Measurements from ENCODE around the gene ZNF30. TPM values are rescaled to one million over a fixed set of nuclear protein-coding genes. Genes with fewer than 3 reads are reported as not detected.
A peak's percentile ranks its signal among the peaks of the same experiment; 100 is the strongest.
"Not testable (repeated sequence)": the region's sequence is repeated elsewhere in the genome, so short reads cannot be mapped to it uniquely, and the experiment has no call there.

The ZNF30 gene
- total RNA-seq, 1 donor from 2014 or later: 4.5 TPM

- intact Hi-C loops (cut with micrococcal nuclease): loop anchor here (2.0 kb wide), 1 partner anchor 17 kb away; the partner anchor contains the start of gene GRAMD1A
- H3K36me3 Mint-ChIP-seq (ENCODE audit: low read depth): no peaks in the 10 kb centered on the region
- peaks cover 3% of the 10 kb centered on the region for H3K9me3 Mint-ChIP-seq
- no peak overlapping the region for H3K27ac Mint-ChIP-seq
- no peak overlapping the region for H3K4me3 Mint-ChIP-seq
- peaks cover 4% of the 10 kb centered on the region for H3K27me3 Mint-ChIP-seq (ENCODE audit: insufficient read depth)
- peaks cover 16% of the 10 kb centered on the region for H3K4me1 Mint-ChIP-seq (ENCODE audit: low read depth)
- DNase-seq (ENCODE audit: low spot score): no peak
These were observed 57.1 kb downstream of the ZNF30 start for GRCh38 chr19:34983786-34984185.

- intact Hi-C loops (cut with micrococcal nuclease): loop anchor here (2.0 kb wide), 1 partner anchor 17 kb away; the partner anchor contains the start of gene GRAMD1A
- no peak for DNase-seq (ENCODE audit: low spot score)
- H3K27me3 Mint-ChIP-seq (ENCODE audit: insufficient read depth): peaks cover 4% of the 10 kb centered on the region
- H3K4me3 Mint-ChIP-seq: no peak overlapping the region
- no peaks in the 10 kb centered on the region for H3K36me3 Mint-ChIP-seq (ENCODE audit: low read depth)
- H3K9me3 Mint-ChIP-seq: no peaks in the 10 kb centered on the region
- H3K4me1 Mint-ChIP-seq (ENCODE audit: low read depth): peaks cover 21% of the 10 kb centered on the region
- H3K27ac Mint-ChIP-seq: no peak overlapping the region
These were observed 57.6 kb downstream of the ZNF30 start for GRCh38 chr19:34984287-34984686.

GRCh38 chr19:34985249-34986022 lies 58.7 kb downstream of the ZNF30 start:
- H3K4me1 Mint-ChIP-seq (ENCODE audit: low read depth): peaks cover 29% of the 10 kb centered on the region
- H3K4me3 Mint-ChIP-seq: peak overlapping the region; percentile 4
- no peaks in the 10 kb centered on the region for H3K9me3 Mint-ChIP-seq
- no peak for DNase-seq (ENCODE audit: low spot score)
- H3K27ac Mint-ChIP-seq: peak overlapping the region; percentile 64
- intact Hi-C loops (cut with micrococcal nuclease): loop anchor here (2.0 kb wide), 1 partner anchor 15 kb away; the partner anchor contains the start of gene GRAMD1A
- peaks cover 2% of the 10 kb centered on the region for H3K36me3 Mint-ChIP-seq (ENCODE audit: low read depth)
- H3K27me3 Mint-ChIP-seq (ENCODE audit: insufficient read depth): peaks cover 6% of the 10 kb centered on the region

- Mint-ChIP-seq H3K27me3 (ENCODE audit: insufficient read depth) (peaks cover 4% of the 10 kb centered on the region), H3K9me3 (peaks cover 14% of the 10 kb centered on the region), H3K4me3 (no peak overlapping the region), H3K27ac (no peak overlapping the region), H3K36me3 (ENCODE audit: low read depth) (peaks cover 4% of the 10 kb centered on the region), H3K4me1 (ENCODE audit: low read depth) (peaks cover 40% of the 10 kb centered on the region)
- DNase-seq (ENCODE audit: low spot score): no peak
- intact Hi-C loops (cut with micrococcal nuclease): no loop called here
These were observed 61.4 kb downstream of the ZNF30 start for GRCh38 chr19:34988119-34988518.

- intact Hi-C loops (cut with micrococcal nuclease): no loop called here
- Mint-ChIP-seq H3K4me1 (ENCODE audit: low read depth) (peaks cover 40% of the 10 kb centered on the region), H3K27me3 (ENCODE audit: insufficient read depth) (peaks cover 2% of the 10 kb centered on the region), H3K4me3 (no peak overlapping the region), H3K9me3 (peaks cover 14% of the 10 kb centered on the region), H3K36me3 (ENCODE audit: low read depth) (peaks cover 4% of the 10 kb centered on the region), H3K27ac (peak overlapping the region; percentile 71)
- no peak for DNase-seq (ENCODE audit: low spot score)
These were observed 62.6 kb downstream of the ZNF30 start for GRCh38 chr19:34989298-34989697.

GRCh38 chr19:34990578-34991192 lies 64.0 kb downstream of the ZNF30 start:
- peaks cover 4% of the 10 kb centered on the region for H3K36me3 Mint-ChIP-seq (ENCODE audit: low read depth)
- H3K27ac Mint-ChIP-seq: peak overlapping the region; percentile 83
- intact Hi-C loops (cut with micrococcal nuclease): loop anchor here (1.0 kb wide), 2 partner anchors 10 to 17 kb away; partner anchors contain the start of gene GRAMD1A
- no peak for DNase-seq (ENCODE audit: low spot score)
- H3K4me3 Mint-ChIP-seq: peak overlapping the region; percentile 35
- peaks cover 14% of the 10 kb centered on the region for H3K9me3 Mint-ChIP-seq
- H3K27me3 Mint-ChIP-seq (ENCODE audit: insufficient read depth): peaks cover 2% of the 10 kb centered on the region
- peaks cover 33% of the 10 kb centered on the region for H3K4me1 Mint-ChIP-seq (ENCODE audit: low read depth)

GRCh38 chr19:34991542-34992333 lies 65.0 kb downstream of the ZNF30 start:
- H3K36me3 Mint-ChIP-seq (ENCODE audit: low read depth): peaks cover 4% of the 10 kb centered on the region
- intact Hi-C loops (cut with micrococcal nuclease): no loop called here
- H3K9me3 Mint-ChIP-seq: peaks cover 14% of the 10 kb centered on the region
- no peak overlapping the region for H3K4me3 Mint-ChIP-seq
- peaks cover 29% of the 10 kb centered on the region for H3K4me1 Mint-ChIP-seq (ENCODE audit: low read depth)
- DNase-seq (ENCODE audit: low spot score): no peak
- peaks cover 2% of the 10 kb centered on the region for H3K27me3 Mint-ChIP-seq (ENCODE audit: insufficient read depth)
- H3K27ac Mint-ChIP-seq: no peak overlapping the region

GRCh38 chr19:34992582-34992981 lies 65.9 kb downstream of the ZNF30 start:
- H3K4me3 Mint-ChIP-seq: not testable (repeated sequence)

GRCh38 chr19:34994286-34994642 lies 67.6 kb downstream of the ZNF30 start:
- H3K9me3 Mint-ChIP-seq: peaks cover 14% of the 10 kb centered on the region
- DNase-seq (ENCODE audit: low spot score): no peak
- H3K36me3 Mint-ChIP-seq (ENCODE audit: low read depth): peaks cover 4% of the 10 kb centered on the region
- no peak overlapping the region for H3K27ac Mint-ChIP-seq
- intact Hi-C loops (cut with micrococcal nuclease): no loop called here
- H3K4me3 Mint-ChIP-seq: no peak overlapping the region
- H3K4me1 Mint-ChIP-seq (ENCODE audit: low read depth): peaks cover 40% of the 10 kb centered on the region
- peaks cover 2% of the 10 kb centered on the region for H3K27me3 Mint-ChIP-seq (ENCODE audit: insufficient read depth)

More at GRCh38 chr19:34992582-34992981, 65.9 kb downstream of the ZNF30 start:
- H3K27me3 Mint-ChIP-seq (ENCODE audit: insufficient read depth); DNase-seq (ENCODE audit: low spot score); intact Hi-C loops (cut with micrococcal nuclease); H3K27ac Mint-ChIP-seq; H3K36me3 Mint-ChIP-seq (ENCODE audit: low read depth): not testable (repeated sequence)
- Mint-ChIP-seq H3K4me1 (ENCODE audit: low read depth) (peaks cover 37% of the 10 kb centered on the region), H3K9me3 (peaks cover 14% of the 10 kb centered on the region)

Other genes with a start within 250 kb of the ZNF30 start
- 0.20 TPM in 1 of 2 replicates, not detected in the other for gene SCGB2B2, start 249.7 kb upstream of the ZNF30 start, total RNA-seq
- gene ZNF302, start 249.2 kb upstream of the ZNF30 start, total RNA-seq: 14.8 and 16.5 TPM in 2 replicates
- 3.1 and 4.3 TPM in 2 replicates for gene ZNF181, start 192.7 kb upstream of the ZNF30 start, total RNA-seq
- gene ZNF599, start 153.7 kb upstream of the ZNF30 start, total RNA-seq: 2.3 and 2.6 TPM in 2 replicates
- 6.5 and 6.8 TPM in 2 replicates for gene ZNF792, start 37.3 kb downstream of the ZNF30 start, total RNA-seq
- gene GRAMD1A, start 73.4 kb downstream of the ZNF30 start, total RNA-seq: 176 and 189 TPM in 2 replicates
- gene SCN1B, start 103.6 kb downstream of the ZNF30 start, total RNA-seq: 1.1 and 1.2 TPM in 2 replicates
- gene HPN, start 114.8 kb downstream of the ZNF30 start, total RNA-seq: not detected in 2 replicates
- not detected in 2 replicates for gene FXYD3, start 188.9 kb downstream of the ZNF30 start, total RNA-seq
- gene LGI4, start 208.2 kb downstream of the ZNF30 start, total RNA-seq: not detected in 2 replicates
- not detected in 2 replicates for gene FXYD1, start 211.9 kb downstream of the ZNF30 start, total RNA-seq
- gene FXYD7, start 216.4 kb downstream of the ZNF30 start, total RNA-seq: 0.39 TPM in 1 of 2 replicates, not detected in the other
- 299 and 309 TPM in 2 replicates for gene FXYD5, start 227.8 kb downstream of the ZNF30 start, total RNA-seq

All from activated T-helper 1 cell treated with anti-CD3 and anti-CD28 coated beads, Interleukin-12 subunit alpha, Interleukin-12 subunit beta, Interleukin-2, Interleukin-4 antibody, amounts not matched to agents 30 ng/mL and 10 ng/mL and 1 ng/mL, durations not matched to agents 14 hours and 24 hours and 36 hours (primary cell).